HepG2 (cell line): Measurements from ENCODE around the gene SEC14L5. TPM values are rescaled to one million over a fixed set of nuclear protein-coding genes. Genes with fewer than 3 reads are reported as not detected.

ENCODE experiments used
- polyA plus RNA-seq, 8 experiments: library from polyadenylated mRNA; depleted of rRNA in 3 of 8; stranded (reverse) in 7 of 8; unstranded in 1 of 8; fragments of >200 nt; fragmentation: Illumina TruSeq in 4 of 8; extraction: Trizol in 4 of 8; gene quantifications; 2 replicates each; pipeline versions ENCODE4 v1.2.1 to v1.2.3, GENCODE V29; 2011 to 2016; ENCODE audit warnings: low read depth in 4 of 8, missing spikeins in 1 of 8, mixed read lengths in 1 of 8; ENCODE audit not compliant: insufficient read depth in 1 of 8
- total RNA-seq, 5 experiments: library from RNA; depleted of rRNA; stranded (reverse); fragments of >200 nt; fragmentation: Illumina TruSeq; extraction: Trizol; gene quantifications; 2 replicates each; pipeline ENCODE4 v1.2.3, GENCODE V29; 2016; ENCODE audit warnings: low read depth in 1 of 5

The SEC14L5 gene
- total and polyA plus RNA-seq, 2 of the 13 experiments (the other 11 are each of a cell fraction or from before 2014, with no cell fraction given): 0.40 to 0.42 TPM

Other genes starting within 250 kb of the SEC14L5 start
- 6.6 and 15.9 TPM in 2 replicates for gene ANKS3, start 224.1 kb upstream of the SEC14L5 start, total RNA-seq (2016; rRNA removed; fragmentation: Illumina TruSeq; extraction: Trizol)
- gene ANKS3, start 224.1 kb upstream of the SEC14L5 start, polyA plus RNA-seq (2011; rRNA removed): 11.4 and 14.4 TPM in 2 replicates
- 0.38 and 0.44 TPM in 2 replicates for gene DNAAF8, start 223.8 kb upstream of the SEC14L5 start, total RNA-seq (2016; rRNA removed; fragmentation: Illumina TruSeq; extraction: Trizol)
- 0.27 TPM in 1 of 2 replicates, not detected in the other for gene DNAAF8, start 223.8 kb upstream of the SEC14L5 start, polyA plus RNA-seq (2011; rRNA removed)
- gene ZNF500, start 191.2 kb upstream of the SEC14L5 start, total RNA-seq (2016; rRNA removed; fragmentation: Illumina TruSeq; extraction: Trizol): 8.1 and 12.2 TPM in 2 replicates
- gene ZNF500, start 191.2 kb upstream of the SEC14L5 start, polyA plus RNA-seq (2011; rRNA removed): 6.1 and 7.4 TPM in 2 replicates
- gene SEPTIN12, start 170.0 kb upstream of the SEC14L5 start, total RNA-seq (2016; rRNA removed; fragmentation: Illumina TruSeq; extraction: Trizol): 0.22 TPM in 1 of 2 replicates, not detected in the other
- gene SEPTIN12, start 170.0 kb upstream of the SEC14L5 start, polyA plus RNA-seq (2011; rRNA removed): 0.31 TPM in 1 of 2 replicates, not detected in the other
- gene SMIM22, start 163.0 kb upstream of the SEC14L5 start, total RNA-seq (2016; rRNA removed; fragmentation: Illumina TruSeq; extraction: Trizol): not detected in 2 replicates
- gene SMIM22, start 163.0 kb upstream of the SEC14L5 start, polyA plus RNA-seq (2011; rRNA removed): not detected in 2 replicates
- gene ROGDI, start 155.7 kb upstream of the SEC14L5 start, total RNA-seq (2016; rRNA removed; fragmentation: Illumina TruSeq; extraction: Trizol): 16.8 and 19.2 TPM in 2 replicates
- gene ROGDI, start 155.7 kb upstream of the SEC14L5 start, polyA plus RNA-seq (2011; rRNA removed): 42.1 and 55.9 TPM in 2 replicates
- gene GLYR1, start 111.0 kb upstream of the SEC14L5 start, total RNA-seq (2016; rRNA removed; fragmentation: Illumina TruSeq; extraction: Trizol): 48.7 and 65.0 TPM in 2 replicates
- 28.3 and 35.0 TPM in 2 replicates for gene GLYR1, start 111.0 kb upstream of the SEC14L5 start, polyA plus RNA-seq (2011; rRNA removed)
- 19.4 and 23.5 TPM in 2 replicates for gene UBN1, start 110.8 kb upstream of the SEC14L5 start, total RNA-seq (2016; rRNA removed; fragmentation: Illumina TruSeq; extraction: Trizol)
- 10.6 TPM in 2 replicates for gene UBN1, start 110.8 kb upstream of the SEC14L5 start, polyA plus RNA-seq (2011; rRNA removed)
- gene PPL, start 21.2 kb upstream of the SEC14L5 start, total RNA-seq (2016; rRNA removed; fragmentation: Illumina TruSeq; extraction: Trizol): 4.4 and 6.6 TPM in 2 replicates
- gene PPL, start 21.2 kb upstream of the SEC14L5 start, polyA plus RNA-seq (2011; rRNA removed): 5.7 and 7.5 TPM in 2 replicates
- gene NAGPA, start 75.6 kb downstream of the SEC14L5 start, total RNA-seq (2016; rRNA removed; fragmentation: Illumina TruSeq; extraction: Trizol): 29.8 and 60.3 TPM in 2 replicates
- gene NAGPA, start 75.6 kb downstream of the SEC14L5 start, polyA plus RNA-seq (2011; rRNA removed): 27.1 and 31.6 TPM in 2 replicates
- gene C16orf89, start 107.6 kb downstream of the SEC14L5 start, total RNA-seq (2016; rRNA removed; fragmentation: Illumina TruSeq; extraction: Trizol): 0.97 and 1.9 TPM in 2 replicates
- 2.8 and 3.4 TPM in 2 replicates for gene C16orf89, start 107.6 kb downstream of the SEC14L5 start, polyA plus RNA-seq (2011; rRNA removed)
- 39.6 and 75.6 TPM in 2 replicates for gene ALG1, start 113.5 kb downstream of the SEC14L5 start, total RNA-seq (2016; rRNA removed; fragmentation: Illumina TruSeq; extraction: Trizol)
- gene ALG1, start 113.5 kb downstream of the SEC14L5 start, polyA plus RNA-seq (2011; rRNA removed): 43.3 and 51.5 TPM in 2 replicates
- gene EEF2KMT, start 139.5 kb downstream of the SEC14L5 start, total RNA-seq (2016; rRNA removed; fragmentation: Illumina TruSeq; extraction: Trizol): 26.9 and 33.3 TPM in 2 replicates
- gene EEF2KMT, start 139.5 kb downstream of the SEC14L5 start, polyA plus RNA-seq (2011; rRNA removed): 10.7 and 16.4 TPM in 2 replicates